Ectodermal cell (in vitro differentiated cells): ENCODE results near the gene KCNK2.

Experiments
- H3K27ac ChIP-seq: 2 replicates; pipeline ENCODE4 v1.7.0; 2013; ENCODE audit warnings: mild to moderate bottlenecking, low read depth, low read length; ENCODE audit not compliant: insufficient read depth, poor library complexity, severe bottlenecking
- H3K27me3 ChIP-seq: 2 replicates; pipeline ENCODE4 v1.7.0; 2013; ENCODE audit warnings: mild to moderate bottlenecking, low read length; ENCODE audit not compliant: insufficient read depth, control insufficient read depth, poor library complexity, severe bottlenecking
- H3K36me3 ChIP-seq: one replicate; pipeline ENCODE4 v1.7.0; 2013; ENCODE audit warnings: low read length; ENCODE audit not compliant: control insufficient read depth, insufficient read depth
- H3K4me1 ChIP-seq: one replicate; pipeline ENCODE4 v1.7.0; 2013; ENCODE audit warnings: low read length; ENCODE audit not compliant: control insufficient read depth, insufficient read depth
- H3K4me3 ChIP-seq: 2 replicates; pipeline ENCODE4 v1.7.0; 2013; ENCODE audit warnings: low read depth, low read length, control low read depth; ENCODE audit not compliant: insufficient read depth
- H3K9me3 ChIP-seq: 2 replicates; pipeline ENCODE4 v1.7.0; 2013; ENCODE audit warnings: mild to moderate bottlenecking, low read length, moderate library complexity; ENCODE audit not compliant: control insufficient read depth
- WGBS, 2 experiments: methylation state at CpG; one replicate each; pipeline ENCODE4 v1.1.7; 2013; ENCODE audit warnings: missing lambda C conversion rate in 2 of 2; 5-methylcytosine and 5-hydroxymethylcytosine counted together

The KCNK2 gene

GRCh38 chr1:215267495-215267894, 185.0 kb downstream of the KCNK2 start:
- no peaks in the 10 kb centered on the region for H3K4me1 ChIP-seq
- 80% methylated on average over 1 of the region's 1 CpG; no CpG with 5 or more reads in 1 of the 2 experiments for WGBS, 2 experiments
- H3K27me3 ChIP-seq, result no peaks in the 10 kb centered on the region

DNA sequence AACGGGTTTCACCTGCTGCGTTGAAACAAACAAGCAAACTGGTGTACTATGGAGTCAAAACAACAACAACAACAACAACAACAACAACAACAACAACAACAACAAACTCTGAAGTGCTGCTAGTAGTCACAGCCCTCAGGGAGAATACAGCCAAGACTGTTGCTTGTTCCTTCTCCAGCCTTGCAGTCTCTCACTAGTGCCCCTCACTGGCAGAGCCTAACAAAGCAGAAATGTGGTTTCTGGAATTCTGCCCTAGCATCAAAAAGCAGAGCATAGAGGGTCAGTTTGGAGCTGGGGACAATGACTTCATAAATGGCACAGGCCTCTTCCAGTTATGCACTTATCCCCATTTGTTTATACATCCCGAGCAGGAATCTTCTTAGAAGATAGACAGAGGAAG, 187.4 kb downstream of the KCNK2 start:
- Histone ChIP-seq H3K4me1 (no peaks in the 10 kb centered on the region), H3K9me3 (no peaks in the 10 kb centered on the region), H3K27ac (no peak overlapping the region), H3K36me3 (no peaks in the 10 kb centered on the region), H3K27me3 (no peaks in the 10 kb centered on the region), H3K4me3 (no peak overlapping the region)
- 74 to 82% methylated on average over 2 to 3 of the region's 3 CpGs for WGBS, 2 experiments

More at GRCh38 chr1:215267495-215267894, 185.0 kb downstream of the KCNK2 start:
- no peaks in the 10 kb centered on the region for H3K36me3 ChIP-seq
- no peak overlapping the region for H3K27ac ChIP-seq
- H3K9me3 ChIP-seq, result no peaks in the 10 kb centered on the region
- H3K4me3 ChIP-seq, result no peak overlapping the region

DNA sequence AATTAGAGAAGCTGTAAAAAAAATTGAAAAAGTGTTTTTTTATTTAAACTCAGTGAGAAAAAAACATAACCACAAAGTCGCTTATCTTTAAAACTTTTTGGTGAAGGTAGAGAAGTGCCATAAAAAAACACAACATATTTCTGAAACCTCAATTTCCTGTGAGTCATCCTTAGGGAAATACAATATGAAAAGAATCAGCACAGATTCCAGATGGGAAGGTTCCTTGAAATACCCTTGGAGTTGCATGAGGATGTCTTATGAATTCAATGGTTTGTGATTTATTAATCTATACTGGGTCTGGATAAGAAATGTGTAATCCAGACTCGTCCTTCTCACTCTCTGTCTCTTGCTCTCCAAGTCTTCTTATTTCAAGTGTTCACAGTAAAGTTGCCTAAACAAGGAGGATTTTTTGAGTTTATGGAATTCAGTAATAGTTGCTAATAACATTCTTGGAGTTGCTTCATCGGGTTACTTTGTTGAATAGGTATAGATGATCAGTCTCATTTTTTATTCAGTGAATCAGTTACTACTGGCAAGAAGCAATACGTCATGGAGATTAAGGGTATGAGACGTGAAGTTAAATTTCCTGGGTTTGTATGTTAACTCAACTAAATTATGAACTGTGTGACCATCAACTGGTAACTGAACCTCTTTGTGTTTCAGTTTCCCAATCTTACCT, 191.4 kb downstream of the KCNK2 start:
- Histone ChIP-seq H3K4me1 (no peaks in the 10 kb centered on the region), H3K27ac (no peak overlapping the region), H3K36me3 (no peaks in the 10 kb centered on the region), H3K27me3 (no peaks in the 10 kb centered on the region), H3K9me3 (no peaks in the 10 kb centered on the region), H3K4me3 (no peak overlapping the region)
- WGBS, 2 experiments, result 84 to 94% methylated on average over 4 of the region's 5 CpGs

GRCh38 chr1:215276582-215276981, 194.0 kb downstream of the KCNK2 start:
- H3K27ac ChIP-seq, result no peak overlapping the region
- no peaks in the 10 kb centered on the region for H3K27me3 ChIP-seq
- no peaks in the 10 kb centered on the region for H3K9me3 ChIP-seq
- WGBS, 2 experiments, result 95 to 98% methylated on average over 1 of the region's 1 CpG
- H3K4me3 ChIP-seq, result no peak overlapping the region
- H3K4me1 ChIP-seq, result no peaks in the 10 kb centered on the region
- no peaks in the 10 kb centered on the region for H3K36me3 ChIP-seq

- Histone ChIP-seq H3K4me3 (no peak overlapping the region), H3K9me3 (no peaks in the 10 kb centered on the region), H3K36me3 (no peaks in the 10 kb centered on the region), H3K4me1 (no peaks in the 10 kb centered on the region), H3K27ac (no peak overlapping the region), H3K27me3 (no peaks in the 10 kb centered on the region)
- WGBS, 2 experiments, result 96 to 100% methylated on average over 1 of the region's 2 CpGs
These were observed 195.0 kb downstream of the KCNK2 start for GRCh38 chr1:215277532-215277931.

DNA sequence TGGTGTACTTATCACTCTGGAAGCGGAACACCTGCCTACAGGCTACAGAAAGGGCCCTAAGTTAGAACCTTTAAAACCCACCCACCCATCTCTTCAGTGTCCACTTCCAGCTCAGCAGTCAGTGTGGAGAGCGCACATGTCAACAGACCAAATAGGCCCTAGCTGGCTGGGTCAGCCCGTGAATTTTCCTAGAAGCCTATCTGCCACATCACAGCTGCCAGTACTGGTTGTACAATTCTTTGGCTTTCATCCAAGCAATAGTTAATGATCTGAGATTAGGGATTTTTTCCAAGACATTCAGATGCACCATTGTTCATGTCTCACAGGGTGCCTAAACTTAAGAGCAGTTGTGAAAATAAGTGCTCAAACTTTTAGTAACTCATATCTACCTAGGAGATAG, 197.1 kb downstream of the KCNK2 start:
- H3K9me3 ChIP-seq, result no peaks in the 10 kb centered on the region
- H3K27me3 ChIP-seq, result no peaks in the 10 kb centered on the region
- no peak overlapping the region for H3K27ac ChIP-seq
- no peaks in the 10 kb centered on the region for H3K4me1 ChIP-seq
- 89 to 94% methylated on average over 2 to 3 of the region's 3 CpGs for WGBS, 2 experiments
- no peaks in the 10 kb centered on the region for H3K36me3 ChIP-seq
- no peak overlapping the region for H3K4me3 ChIP-seq

GRCh38 chr1:215282557-215282956, 200.0 kb downstream of the KCNK2 start:
- Histone ChIP-seq H3K27me3 (no peaks in the 10 kb centered on the region), H3K4me1 (no peaks in the 10 kb centered on the region), H3K9me3 (no peaks in the 10 kb centered on the region), H3K36me3 (no peaks in the 10 kb centered on the region), H3K4me3 (no peak overlapping the region), H3K27ac (no peak overlapping the region)
- WGBS, 2 experiments, result 91 to 94% methylated on average over 3 of the region's 3 CpGs

DNA sequence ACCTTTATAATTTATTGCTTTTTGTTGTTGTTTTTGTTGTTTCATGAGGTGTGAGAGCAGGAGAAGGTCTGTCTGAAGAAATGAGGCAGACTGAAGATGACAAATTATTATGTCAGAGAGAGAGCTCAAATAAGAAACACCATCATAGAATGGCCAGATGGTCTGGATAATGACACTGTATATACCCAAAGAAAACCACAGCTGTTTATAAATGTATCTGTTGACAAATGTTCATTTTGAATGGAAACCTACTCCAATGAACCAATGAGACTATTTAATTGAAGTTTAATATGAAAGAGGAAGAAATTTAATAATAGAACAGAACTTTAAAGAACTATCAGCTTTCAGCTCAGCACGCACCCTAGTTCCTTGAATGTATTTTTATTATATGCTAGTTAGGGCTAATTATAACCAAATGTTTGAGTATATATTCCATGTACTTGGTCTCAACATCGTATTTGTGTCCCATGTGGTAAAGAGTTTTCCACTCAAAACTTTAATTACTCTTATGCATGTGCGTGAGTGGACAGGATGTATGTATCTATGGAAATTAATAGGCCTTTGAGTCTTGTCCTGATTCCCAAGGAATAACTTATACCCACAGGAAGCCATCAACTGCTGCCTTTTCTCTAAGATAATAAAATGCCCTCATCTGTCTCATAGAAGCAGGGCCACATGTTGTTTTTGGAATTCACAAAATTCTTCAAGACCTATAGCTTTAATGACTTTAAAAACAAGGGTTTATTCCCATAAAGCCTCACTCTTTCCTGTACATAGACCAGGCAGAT, 202.7 kb downstream of the KCNK2 start:
- Histone ChIP-seq H3K4me3 (no peak overlapping the region), H3K36me3 (no peaks in the 10 kb centered on the region), H3K4me1 (no peaks in the 10 kb centered on the region), H3K9me3 (no peaks in the 10 kb centered on the region), H3K27ac (no peak overlapping the region), H3K27me3 (no peaks in the 10 kb centered on the region)
- WGBS, 2 experiments, result 96% methylated on average over 3 of the region's 3 CpGs; no CpG with 5 or more reads in 1 of the 2 experiments
